Thoracic aorta endothelial cell (primary cell): ENCODE results near the gene PLXNB3. TPM values are rescaled to one million over a fixed set of nuclear protein-coding genes. Genes with fewer than 3 reads are reported as not detected.

Experiments used
- total RNA-seq: library from RNA; depleted of rRNA; stranded (reverse); fragments of >200 nt; gene quantifications from 2 replicates; pipeline ENCODE4 v1.2.3, GENCODE V29; 2012

The PLXNB3 gene
- total RNA-seq: 2.2 and 7.0 TPM in 2 replicates

GRCh38 chrX:153763989-153764755, at the start of gene PLXNB3:
Gene PLXNB3, plus strand, starts transcription at chrX:153764249. Its CDS starts 1,287 bp downstream, at chrX:153765536.

DNA sequence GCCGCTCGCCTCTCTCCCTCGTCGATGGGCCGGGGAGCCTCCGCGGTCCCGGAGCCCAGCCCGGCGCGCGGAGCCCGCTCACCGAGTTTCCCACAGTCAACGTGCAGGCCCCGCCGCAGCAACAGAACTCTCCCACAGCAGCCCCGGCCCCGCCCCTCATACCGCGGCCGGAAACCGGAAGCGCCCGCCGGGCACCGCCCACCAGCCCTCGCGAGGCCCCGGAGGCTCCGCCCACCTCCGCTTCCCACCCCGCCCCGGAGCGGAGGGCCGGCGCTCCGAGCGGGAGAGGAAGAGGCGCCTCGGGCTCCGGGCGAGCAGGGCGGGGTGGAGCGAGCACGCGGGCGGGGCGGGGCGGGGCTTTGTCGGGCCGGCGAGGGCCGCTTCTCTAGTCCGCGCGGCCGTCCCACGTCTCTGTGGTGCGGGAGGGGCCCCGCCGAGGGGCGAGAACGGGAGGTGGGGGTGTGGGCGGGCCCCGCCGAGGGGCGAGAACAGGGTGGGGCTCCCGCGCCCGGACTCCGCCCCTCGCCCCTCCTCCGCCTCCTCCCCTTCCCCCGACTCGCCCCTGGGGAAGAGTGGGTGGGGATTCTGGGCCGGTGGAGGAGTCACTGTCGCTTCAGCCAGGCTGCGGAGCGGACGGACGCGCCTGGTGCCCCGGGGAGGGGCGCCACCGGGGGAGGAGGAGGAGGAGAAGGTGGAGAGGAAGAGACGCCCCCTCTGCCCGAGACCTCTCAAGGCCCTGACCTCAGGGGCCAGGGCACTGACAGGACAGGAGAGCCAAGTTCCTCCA, 39.6 kb upstream of the PLXNB3 start, which contains the start of the genes ABCD1 and BCAP31:
ABCD1 (plus strand) TSS at position 605 of the 787 bp plus-strand sequence. CDS start 411 bp downstream, outside the sequence.
BCAP31 (minus strand) TSS at position 136 of the 787 bp plus-strand sequence. CDS start 1,143 bp downstream, outside the sequence.

GRCh38 chrX:153780678-153781427, 16.8 kb downstream of the PLXNB3 start, which contains the start of gene SRPK3:
Gene SRPK3, plus strand, starts transcription at chrX:153781041. Its CDS starts 46 bp downstream, at chrX:153781087.

GRCh38 chrX:153794018-153794896, 30.2 kb downstream of the PLXNB3 start, which contains the start of the genes IDH3G and SSR4:
Gene IDH3G, minus strand, starts transcription at chrX:153794375. Its CDS starts 49 bp downstream, at chrX:153794326.
Gene SSR4, plus strand, starts transcription at chrX:153794668. Its CDS starts 20 bp downstream, at chrX:153794688.

Other genes starting within 250 kb of the PLXNB3 start
- not detected in 2 replicates for gene ATP2B3, start 246.6 kb upstream of the PLXNB3 start, total RNA-seq
- gene CCNQ, start 165.1 kb upstream of the PLXNB3 start, total RNA-seq: 25.4 and 27.7 TPM in 2 replicates
- gene DUSP9, start 117.0 kb upstream of the PLXNB3 start, total RNA-seq: 0.13 and 0.29 TPM in 2 replicates
- gene PNCK, start 90.4 kb upstream of the PLXNB3 start, total RNA-seq: not detected in 2 replicates
- 9.6 and 12.8 TPM in 2 replicates for gene SLC6A8, start 76.3 kb upstream of the PLXNB3 start, total RNA-seq
- gene BCAP31, start 39.9 kb upstream of the PLXNB3 start, total RNA-seq: 237 and 249 TPM in 2 replicates
- gene ABCD1, start 39.4 kb upstream of the PLXNB3 start, total RNA-seq: 10.5 and 15.2 TPM in 2 replicates
- gene SRPK3, start 16.8 kb downstream of the PLXNB3 start, total RNA-seq: not detected in 2 replicates
- gene IDH3G, start 30.1 kb downstream of the PLXNB3 start, total RNA-seq: 32.9 and 35.0 TPM in 2 replicates
- 127 and 133 TPM in 2 replicates for gene SSR4, start 30.4 kb downstream of the PLXNB3 start, total RNA-seq
- gene PDZD4, start 66.3 kb downstream of the PLXNB3 start, total RNA-seq: under 0.01 and 0.14 TPM in 2 replicates
- 0.27 and 0.50 TPM in 2 replicates for gene L1CAM, start 121.9 kb downstream of the PLXNB3 start, total RNA-seq
- not detected in 2 replicates for gene AVPR2, start 140.4 kb downstream of the PLXNB3 start, total RNA-seq
- gene ARHGAP4, start 162.0 kb downstream of the PLXNB3 start, total RNA-seq: 10.5 and 35.1 TPM in 2 replicates
- gene NAA10, start 170.8 kb downstream of the PLXNB3 start, total RNA-seq: 114 and 132 TPM in 2 replicates
- 2.3 and 3.1 TPM in 2 replicates for gene RENBP, start 180.4 kb downstream of the PLXNB3 start, total RNA-seq
- 40.6 and 56.9 TPM in 2 replicates for gene HCFC1, start 207.6 kb downstream of the PLXNB3 start, total RNA-seq
- 3.7 and 4.0 TPM in 2 replicates for gene TMEM187, start 208.5 kb downstream of the PLXNB3 start, total RNA-seq